ENCODE results near the gene AEBP2. TPM values are rescaled to one million over a fixed set of nuclear protein-coding genes. Genes with fewer than 3 reads are reported as not detected.

AEBP2 gene
- total and polyA plus RNA-seq, 2 of the 13 experiments (the other 11 are each of a cell fraction or from before 2014, with no cell fraction given), result 9.2 to 17.9 TPM

GRCh38 chr12:19439059-19440018 lies at the start of gene AEBP2 (continued):
- no peak for TF ChIP-seq SOX13 (IDR thresholded peaks at IDR 0.05)
- TF ChIP-seq SOX13 (CRISPR knock-in tag; conservative IDR thresholded peaks at IDR 0.05 in 1 of 2, IDR thresholded peaks at IDR 0.05 in 1 of 2), result 0 out of 4 replicates have a peak, but pooled peaks of 1 of the 2 experiments have one; percentile 46
- 0 out of 2 replicates have a peak, but pooled peaks have one; percentile 28 for TF ChIP-seq ZNF766 (CRISPR knock-in tag; IDR thresholded peaks at IDR 0.05; ENCODE audit: borderline replicate concordance)
- TF ChIP-seq CEBPB (IDR thresholded peaks at IDR 0.05; ENCODE audit: borderline replicate concordance, low read depth, low read length), result no peak
- peak; percentile 83 for TF ChIP-seq POGK (CRISPR knock-in tag; conservative IDR thresholded peaks at IDR 0.05)
- 0 out of 2 replicates have a peak, but pooled peaks have one; percentile 2 for TF ChIP-seq SOX5 (CRISPR knock-in tag; IDR thresholded peaks at IDR 0.05; ENCODE audit: borderline replicate concordance)
- peak; percentile 80; the same call in 1 of the 2 replicates for TF ChIP-seq ZSCAN20 (CRISPR knock-in tag; IDR thresholded peaks at IDR 0.05; ENCODE audit: borderline replicate concordance)
- no peak for TF ChIP-seq TEAD3 (CRISPR knock-in tag; optimal IDR thresholded peaks at IDR 0.05; ENCODE audit: borderline replicate concordance)
- no peak for TF ChIP-seq ZNF282 (IDR thresholded peaks at IDR 0.05; ENCODE audit: partially characterized antibody)
- no peak for TF ChIP-seq ZNF660 (CRISPR knock-in tag; IDR thresholded peaks at IDR 0.05; ENCODE audit: borderline replicate concordance, low read depth)
- TF ChIP-seq MEF2D (CRISPR knock-in tag; IDR thresholded peaks at IDR 0.05), result peak; percentile 46; the same call in 1 of the 2 replicates
- TF ChIP-seq ZNF639 (CRISPR knock-in tag; conservative IDR thresholded peaks at IDR 0.05), result peak; percentile 8; the same call in 1 of the 2 replicates
- no peak for TF ChIP-seq ZNF770 (CRISPR knock-in tag; IDR thresholded peaks at IDR 0.05)
- no peak for TF ChIP-seq ZNF24 (IDR thresholded peaks at IDR 0.05)
- TF ChIP-seq ZZZ3 (CRISPR knock-in tag; IDR thresholded peaks at IDR 0.05; ENCODE audit: borderline replicate concordance), result no peak
- TF ChIP-seq KLF16 (CRISPR knock-in tag; IDR thresholded peaks at IDR 0.05), result peak; percentile 43 to 71; a peak in 1 of 4 replicates
- TF ChIP-seq CBX5 (CRISPR knock-in tag; IDR thresholded peaks at IDR 0.05; ENCODE audit: borderline replicate concordance), result 0 out of 2 replicates have a peak, but pooled peaks have one; percentile 10
- TF ChIP-seq HIC2 (CRISPR knock-in tag; IDR thresholded peaks at IDR 0.05; ENCODE audit: low read depth), result 0 out of 2 replicates have a peak, but pooled peaks have one; percentile 18
- TF ChIP-seq CREB1 (IDR thresholded peaks at IDR 0.05), result peak; percentile 75
- TF ChIP-seq CREB1 (CRISPR knock-in tag; IDR thresholded peaks at IDR 0.05), result peak; percentile 34; the same call in 1 of the 2 replicates
